ENCODE data around the gene KLHL2. TPM values are rescaled to one million over a fixed set of nuclear protein-coding genes. Genes with fewer than 3 reads are reported as not detected.
A peak's percentile ranks its signal among the peaks of the same experiment; 100 is the strongest.

KLHL2 gene
- total and polyA plus RNA-seq, 9 of the 15 experiments (the other 6 are each of a cell fraction or from before 2014, with no cell fraction given), result 2.5 to 11.3 (median 6.1) TPM

GRCh38 chr4:165328708-165329107 lies 121.3 kb downstream of the KLHL2 start:
- FAIRE-seq (no peak), DNase-seq (ENCODE audit: extremely low read depth in 1 of 4, low spot score in 3 of 4) (peak in 1 of 4 experiments; percentile 38), ATAC-seq (no peak)
- no peaks in the 10 kb centered on the region for H3K9me1 ChIP-seq (ENCODE audit: control insufficient read depth, insufficient read depth, low read length)
- in situ Hi-C loops (cut with MboI) (loop anchor here (5.0 kb wide), 1 partner anchor 121 kb away; the partner anchor contains the start of gene KLHL2), intact Hi-C loops (cut with micrococcal nuclease) (no loop called here)
- H3K79me2 ChIP-seq (ENCODE audit: control insufficient read depth, insufficient read depth, low read length), result peaks cover 72% of the 10 kb centered on the region
- H3K4me1 ChIP-seq (replicated peaks in 1 of 2; ENCODE audit: control insufficient read depth in 2 of 2, insufficient read depth in 2 of 2, low read length in 2 of 2), result peaks cover 9 to 25% of the 10 kb centered on the region in 2 experiments; a peak in 4 of 5 replicates
- peak overlapping the region; percentile 70 for H3K27ac ChIP-seq (ENCODE audit: extremely low read depth, low read depth, low read length)
- peak overlapping the region; percentile 84 for H3K4me3 ChIP-seq
- CTCF ChIA-PET (ENCODE audit: low intra/inter-chr PET ratio), result no interaction called here
- no TSS peak for BruUV-seq (replicated peaks)
- no peaks in the 10 kb centered on the region for H3K27me3 ChIP-seq (ENCODE audit: control insufficient read depth in 2 of 2, insufficient read depth in 2 of 2, low read length in 2 of 2)
- no peaks in the 10 kb centered on the region for H3K9me3 ChIP-seq (replicated peaks; ENCODE audit: control insufficient read depth, insufficient read depth, low read depth, low read length)
- H2AFZ ChIP-seq (ENCODE audit: low read depth, low read length), result no peak overlapping the region
- H3K36me3 ChIP-seq (ENCODE audit: control insufficient read depth, insufficient read depth, low read length), result peaks cover 37% of the 10 kb centered on the region
- POLR2A ChIA-PET, result no interaction called here
- peak; percentile 33; the same call in 1 of the 2 replicates for TF ChIP-seq ZNF316 (IDR thresholded peaks at IDR 0.05)
- no peak for TF ChIP-seq EP300 (IDR thresholded peaks at IDR 0.05; ENCODE audit: low read length)
- peaks cover 43% of the 10 kb centered on the region for H4K20me1 ChIP-seq (replicated peaks; ENCODE audit: control insufficient read depth, insufficient read depth, low read length)
- 0% methylated on average over 4 of the region's 4 CpGs for WGBS (ENCODE audit: insufficient coverage, low coverage, missing lambda C conversion rate)
- peak overlapping the region; percentile 99 for H3K4me2 ChIP-seq (ENCODE audit: insufficient read depth, low read length)
- peak overlapping the region; percentile 31 to 74; a peak in 3 of 4 replicates for H3K9ac ChIP-seq (ENCODE audit: insufficient read depth in 1 of 2, low read depth in 2 of 2, low read length in 2 of 2)

- BruUV-seq (replicated peaks), result no TSS peak
- H4K20me1 ChIP-seq (replicated peaks; ENCODE audit: control insufficient read depth, insufficient read depth, low read length), result peaks cover 57% of the 10 kb centered on the region
- H3K9ac ChIP-seq (ENCODE audit: insufficient read depth in 1 of 2, low read depth in 2 of 2, low read length in 2 of 2), result peak overlapping the region in 1 of 2 experiments; percentile 74; a peak in 2 of 4 replicates
- H3K36me3 ChIP-seq (ENCODE audit: control insufficient read depth, insufficient read depth, low read length), result peaks cover 51% of the 10 kb centered on the region
- H3K27ac ChIP-seq (ENCODE audit: extremely low read depth, low read depth, low read length), result no peak overlapping the region; the same call in 2 of the 3 replicates
- ChIA-PET POLR2A (interaction anchor here (0.8 kb wide), 1 partner anchor 125 kb away, joined by 3 read pairs; no protein-coding TSS in a partner anchor), CTCF (ENCODE audit: low intra/inter-chr PET ratio) (no interaction called here)
- no peaks in the 10 kb centered on the region for H3K9me3 ChIP-seq (replicated peaks; ENCODE audit: control insufficient read depth, insufficient read depth, low read depth, low read length)
- peaks cover 86% of the 10 kb centered on the region for H3K79me2 ChIP-seq (ENCODE audit: control insufficient read depth, insufficient read depth, low read length)
- no peak overlapping the region for H2AFZ ChIP-seq (ENCODE audit: low read depth, low read length)
- peak overlapping the region; percentile 84 for H3K4me3 ChIP-seq
- H3K4me1 ChIP-seq (replicated peaks in 1 of 2; ENCODE audit: control insufficient read depth in 2 of 2, insufficient read depth in 2 of 2, low read length in 2 of 2), result peaks cover 9 to 23% of the 10 kb centered on the region in 2 experiments; a peak in 4 of 5 replicates
- 0 out of 2 replicates have a peak, but pooled peaks have one; percentile 23 for TF ChIP-seq GATAD2B (IDR thresholded peaks at IDR 0.05; ENCODE audit: borderline replicate concordance)
- TF ChIP-seq HOXB6 (CRISPR knock-in tag; IDR thresholded peaks at IDR 0.05; ENCODE audit: borderline replicate concordance), result no peak
- TF ChIP-seq XRCC3 (IDR thresholded peaks at IDR 0.05), result no peak
- WGBS (ENCODE audit: insufficient coverage, low coverage, missing lambda C conversion rate), result 44% methylated on average over 2 of the region's 2 CpGs
- H3K4me2 ChIP-seq (ENCODE audit: insufficient read depth, low read length), result peak overlapping the region; percentile 99
- DNase-seq (ENCODE audit: extremely low read depth in 1 of 4, low spot score in 3 of 4) (no peak), ATAC-seq (no peak), FAIRE-seq (no peak)
- peaks cover 4% of the 10 kb centered on the region for H3K9me1 ChIP-seq (ENCODE audit: control insufficient read depth, insufficient read depth, low read length)
- in situ Hi-C loops (cut with MboI) (no loop called here), intact Hi-C loops (cut with micrococcal nuclease) (no loop called here)
- H3K27me3 ChIP-seq (ENCODE audit: control insufficient read depth in 2 of 2, insufficient read depth in 2 of 2, low read length in 2 of 2), result no peaks in the 10 kb centered on the region
Measured at GRCh38 chr4:165330071-165330470, 122.7 kb downstream of the KLHL2 start.
